ENCODE measurements around the gene RPIA.

DNA sequence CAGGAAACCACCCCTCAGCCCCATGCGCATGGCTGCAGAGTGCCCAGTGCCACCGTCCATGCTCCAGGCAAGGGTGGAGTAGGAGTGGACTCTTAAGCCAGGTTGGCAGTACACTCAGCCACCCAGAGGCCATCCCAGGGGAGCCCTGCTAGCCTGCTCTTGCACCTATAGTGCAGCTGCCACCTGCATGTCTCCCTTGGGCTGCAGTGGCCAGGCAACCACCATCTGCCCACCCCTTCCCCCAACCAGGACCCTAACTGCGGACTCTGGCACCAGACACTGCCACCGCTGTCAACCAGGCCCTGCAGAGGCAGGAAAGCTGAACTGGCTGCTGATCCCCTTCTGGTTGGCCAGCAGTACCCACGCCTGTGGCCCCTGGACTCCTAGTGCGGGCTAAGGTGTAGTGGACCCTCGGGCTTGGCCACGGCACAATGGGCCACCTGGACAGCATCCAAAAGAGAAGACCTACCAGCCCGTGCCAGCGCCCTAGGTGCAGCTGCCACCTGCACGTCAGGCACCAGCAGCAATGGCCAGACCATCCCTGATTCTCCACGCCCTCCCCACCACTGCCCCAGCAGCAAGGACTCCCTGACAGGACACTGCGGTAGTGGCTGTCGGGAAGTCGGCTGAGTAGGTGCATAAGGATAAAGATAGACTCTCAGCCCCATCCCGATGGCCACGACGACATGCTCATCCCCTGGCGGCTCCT lies 72.8 kb downstream of the RPIA start:
- TF ChIP-seq, protein P1, sequence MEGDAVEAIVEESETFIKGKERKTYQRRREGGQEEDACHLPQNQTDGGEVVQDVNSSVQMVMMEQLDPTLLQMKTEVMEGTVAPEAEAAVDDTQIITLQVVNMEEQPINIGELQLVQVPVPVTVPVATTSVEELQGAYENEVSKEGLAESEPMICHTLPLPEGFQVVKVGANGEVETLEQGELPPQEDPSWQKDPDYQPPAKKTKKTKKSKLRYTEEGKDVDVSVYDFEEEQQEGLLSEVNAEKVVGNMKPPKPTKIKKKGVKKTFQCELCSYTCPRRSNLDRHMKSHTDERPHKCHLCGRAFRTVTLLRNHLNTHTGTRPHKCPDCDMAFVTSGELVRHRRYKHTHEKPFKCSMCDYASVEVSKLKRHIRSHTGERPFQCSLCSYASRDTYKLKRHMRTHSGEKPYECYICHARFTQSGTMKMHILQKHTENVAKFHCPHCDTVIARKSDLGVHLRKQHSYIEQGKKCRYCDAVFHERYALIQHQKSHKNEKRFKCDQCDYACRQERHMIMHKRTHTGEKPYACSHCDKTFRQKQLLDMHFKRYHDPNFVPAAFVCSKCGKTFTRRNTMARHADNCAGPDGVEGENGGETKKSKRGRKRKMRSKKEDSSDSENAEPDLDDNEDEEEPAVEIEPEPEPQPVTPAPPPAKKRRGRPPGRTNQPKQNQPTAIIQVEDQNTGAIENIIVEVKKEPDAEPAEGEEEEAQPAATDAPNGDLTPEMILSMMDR (IDR thresholded peaks at IDR 0.05) = no peak
- TF ChIP-seq, protein P2, sequence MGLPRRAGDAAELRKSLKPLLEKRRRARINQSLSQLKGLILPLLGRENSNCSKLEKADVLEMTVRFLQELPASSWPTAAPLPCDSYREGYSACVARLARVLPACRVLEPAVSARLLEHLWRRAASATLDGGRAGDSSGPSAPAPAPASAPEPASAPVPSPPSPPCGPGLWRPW (IDR thresholded peaks at IDR 0.05) = no peak
- TF ChIP-seq KDM1A (IDR thresholded peaks at IDR 0.05; ENCODE audit: low read depth) (no peak), CEBPB (IDR thresholded peaks at IDR 0.05) (no peak)

All from A549 (cell line).